H1 (cell line): Measurements from ENCODE around the gene C1orf56. TPM values are rescaled to one million over a fixed set of nuclear protein-coding genes. Genes with fewer than 3 reads are reported as not detected.

Experiments used
- ATF3 ChIP-seq: IDR thresholded peaks from 2 replicates; pipeline ENCODE4 v1.6.1; 2011; ENCODE audit warnings: low read depth, mild to moderate bottlenecking, low read length; ENCODE audit not compliant: insufficient read depth
- BCL11A ChIP-seq, 2 experiments: IDR thresholded peaks; one replicate each; pipeline ENCODE4 v1.6.1; 2011; ENCODE audit warnings: low read depth in 2 of 2, low read length in 2 of 2, mild to moderate bottlenecking in 2 of 2
- CREB1 ChIP-seq: IDR thresholded peaks from 2 replicates; pipeline ENCODE4 v1.6.1; 2012; ENCODE audit warnings: inconsistent platforms
- EGR1 ChIP-seq: IDR thresholded peaks from 2 replicates; pipeline ENCODE4 v1.6.1; 2011; ENCODE audit warnings: low read depth, low read length, borderline replicate concordance
- JUND ChIP-seq: IDR thresholded peaks from 2 replicates; pipeline ENCODE4 v1.6.1; 2011; ENCODE audit warnings: mild to moderate bottlenecking, improper control_type of control experiment, low read length
- RFX5 ChIP-seq: IDR thresholded peaks from 2 replicates; pipeline ENCODE4 v1.6.1; 2011; ENCODE audit warnings: low read depth, low read length, improper control_type of control experiment, borderline replicate concordance
- SP4 ChIP-seq: IDR thresholded peaks from 2 replicates; pipeline ENCODE4 v1.6.1; 2012; ENCODE audit warnings: low read length, inconsistent platforms
- TBP ChIP-seq: IDR thresholded peaks from 2 replicates; pipeline ENCODE4 v1.6.1; 2011; ENCODE audit warnings: low read depth, low read length, improper control_type of control experiment
- ZNF274 ChIP-seq: IDR thresholded peaks from 2 replicates; pipeline ENCODE4 v1.7.0; 2012; ENCODE audit warnings: low read length, borderline replicate concordance; ENCODE audit errors: extremely low read depth
- polyA plus RNA-seq, 7 experiments: library from polyadenylated mRNA; depleted of rRNA in 3 of 7; stranded (reverse) in 5 of 7; unstranded in 2 of 7; fragments of >200 nt in 5 of 7; fragments of 200-250 nt in 2 of 7; gene quantifications; 1 replicate in 5 of 7; 2 replicates in 1 of 7; 4 replicates in 1 of 7; pipeline versions ENCODE4 v1.2.1 to v1.2.3, GENCODE V29; 2011 to 2013; ENCODE audit warnings: missing spikeins in 2 of 7, mixed read lengths in 2 of 7
- total RNA-seq: library from RNA; stranded (reverse); fragmentation: NEBNext Ultra II Directional; extraction: Animal tissue kit (Norgen Biotek cat#: 25700); gene quantifications from 2 replicates; pipeline ENCODE4 v1.2.1, GENCODE V29; 2021

Gene C1orf56
- total and polyA plus RNA-seq, 2 of the 8 experiments (the other 6 are each of a cell fraction or from before 2014, with no cell fraction given): 3.0 to 3.4 TPM

- TF ChIP-seq RFX5 (no peak), EGR1 (no peak), SP4 (no peak), BCL11A (IDR thresholded peaks at IDR 0.05; ENCODE audit: low read depth in 2 of 2, low read length in 2 of 2) (no peak), ZNF274 (no peak), TBP (no peak), JUND (no peak), ATF3 (no peak), CREB1 (no peak)
These were observed 49.6 kb upstream of the C1orf56 start (continued) for GRCh38 chr1:150997949-150998348.
